Endothelial cell of umbilical vein (primary cell): ENCODE data around the gene CDC42EP4. TPM values are rescaled to one million over a fixed set of nuclear protein-coding genes. Genes with fewer than 3 reads are reported as not detected.
A peak's percentile ranks its signal among the peaks of the same experiment; 100 is the strongest.

Experiments used
- BruUV-seq: library from RNA; stranded (reverse); fragments of 400-500 nt; replicated peaks from 2 replicates; lab custom pipeline; 2021; lab: Mats Ljungman, UMichigan
- CTCF ChIA-PET: fragments of 300-600, 350-600 bp; sonication (Branson Sonifier 250); formaldehyde crosslinking; loops from one replicate; lab custom pipeline; 2021; ENCODE audit warnings: antibody characterized with exemption, inconsistent platforms; lab: Charles Lee
- POLR2A ChIA-PET: fragments of 300-600, 350-600 bp; sonication (Branson Sonifier 250); formaldehyde crosslinking; loops from one replicate; lab custom pipeline; 2021; ENCODE audit warnings: antibody characterized with exemption, inconsistent platforms; lab: Charles Lee
- DNase-seq: peaks from one replicate; pipeline ENCODE4 v3.0.0-alpha.2; 2011; ENCODE audit warnings: low read depth, low spot score
- FAIRE-seq: peaks from 2 replicates; lab custom pipeline; 2011; peaks lifted over from hg19 to GRCh38; lab: Jason Lieb, UNC
- H2AFZ ChIP-seq: 2 replicates; pipeline ENCODE4 v1.6.0; 2012; ENCODE audit warnings: low read depth, low read length, control low read depth, inconsistent platforms
- H3K27ac ChIP-seq: 2 replicates; pipeline ENCODE4 v1.5.1; 2011; ENCODE audit warnings: low read depth, mild to moderate bottlenecking, control low read depth, low read length, moderate library complexity; ENCODE audit not compliant: insufficient read depth
- H3K27me3 ChIP-seq, 2 experiments: 2 replicates each; pipeline versions ENCODE4 v1.6.0 to v1.6.1; 2011; ENCODE audit warnings: low read length in 2 of 2, mixed read lengths in 1 of 2; ENCODE audit not compliant: control insufficient read depth in 2 of 2, insufficient read depth in 2 of 2
- H3K36me3 ChIP-seq, 2 experiments: 2 replicates in 1 of 2; 3 replicates in 1 of 2; pipeline ENCODE4 v1.5.1; 2011; ENCODE audit warnings: low read length in 2 of 2, mild to moderate bottlenecking in 1 of 2, moderate library complexity in 1 of 2; ENCODE audit not compliant: control insufficient read depth in 2 of 2, insufficient read depth in 2 of 2; ENCODE audit errors: extremely low read depth in 1 of 2
- H3K4me1 ChIP-seq: 3 replicates; pipeline ENCODE4 v1.5.1; 2011; ENCODE audit warnings: mild to moderate bottlenecking, low read length; ENCODE audit not compliant: control insufficient read depth, insufficient read depth; ENCODE audit errors: extremely low read depth
- H3K4me2 ChIP-seq: 2 replicates; pipeline ENCODE4 v1.6.1; 2011; ENCODE audit warnings: low read length, control low read depth, mixed read lengths; ENCODE audit not compliant: insufficient read depth
- H3K4me3 ChIP-seq, 3 experiments: fragments of 200-600 bp in 1 of 3; sonication (generic), shearing (Covaris generic) in 1 of 3; replicated peaks in 1 of 3; 2 replicates each; pipeline ENCODE4 v1.5.1; 2011 to 2016; ENCODE audit warnings: control low read depth in 3 of 3, low read length in 3 of 3, mild to moderate bottlenecking in 2 of 3, inconsistent platforms in 1 of 3, low read depth in 1 of 3, moderate library complexity in 1 of 3; ENCODE audit not compliant: insufficient read depth in 1 of 3
- H3K79me2 ChIP-seq: 2 replicates; pipeline ENCODE4 v1.6.0; 2012; ENCODE audit warnings: low read length, inconsistent platforms; ENCODE audit not compliant: control insufficient read depth, insufficient read depth
- H3K9ac ChIP-seq: replicated peaks from 2 replicates; pipeline ENCODE3; 2011; ENCODE audit warnings: low read length, control low read depth; ENCODE audit not compliant: insufficient read depth; ENCODE audit errors: extremely low read depth
- H3K9me1 ChIP-seq: replicated peaks from 3 replicates; pipeline ENCODE4 v1.6.0; 2011; ENCODE audit warnings: mild to moderate bottlenecking, low read length; ENCODE audit not compliant: control insufficient read depth, insufficient read depth; ENCODE audit errors: extremely low read depth
- H3K9me3 ChIP-seq: replicated peaks from 2 replicates; pipeline ENCODE4 v1.5.1; 2012; ENCODE audit warnings: low read length, inconsistent platforms; ENCODE audit not compliant: control insufficient read depth, insufficient read depth
- H4K20me1 ChIP-seq: replicated peaks from 2 replicates; pipeline ENCODE3; 2011; ENCODE audit warnings: mild to moderate bottlenecking, low read length; ENCODE audit not compliant: control insufficient read depth, insufficient read depth; ENCODE audit errors: extremely low read depth
- POLR2AphosphoS5 ChIP-seq: IDR thresholded peaks from 2 replicates; pipeline ENCODE4 v1.6.1; 2012; ENCODE audit warnings: low read depth, mild to moderate bottlenecking, control low read depth, low read length, moderate library complexity; ENCODE audit not compliant: insufficient read depth
- dilution Hi-C: fragments of 300-500 bp; cut with MboI; formaldehyde crosslinking; loops from one replicate; pipeline ENCODE4 v1.15.0; 2019; ENCODE audit warnings: low sequenced_read_pairs; ENCODE audit not compliant: extremely low pct_ligation_motif_present
- intact Hi-C: fragments of 100-400 bp; cut with micrococcal nuclease; formaldehyde crosslinking; loops from one replicate; pipeline ENCODE4 v1.10.0; 2022
- polyA plus RNA-seq, 4 experiments: library from polyadenylated mRNA; depleted of rRNA in 3 of 4; stranded (reverse) in 3 of 4; unstranded in 1 of 4; fragments of >200 nt; gene quantifications; 2 replicates each; pipeline versions ENCODE4 v1.2.1 to v1.2.3, GENCODE V29; 2011 to 2012; ENCODE audit warnings: missing spikeins in 1 of 4
- total RNA-seq: library from RNA; stranded (reverse); gene quantifications from 2 replicates; pipeline ENCODE4 v1.2.3, GENCODE V29; 2021
- TF ChIP-seq, protein P1 (sequence below), 2 donors: IDR thresholded peaks; 1 replicate in 1 of 2; 2 replicates in 1 of 2; pipeline ENCODE4 v1.5.1; 2011; ENCODE audit warnings: low read length in 2 of 2, mild to moderate bottlenecking in 2 of 2, moderate library complexity in 2 of 2, control low read depth in 1 of 2, inconsistent platforms in 1 of 2, low read depth in 1 of 2; ENCODE audit not compliant: insufficient read depth in 1 of 2; ENCODE audit errors: extremely low read depth in 1 of 2

The CDC42EP4 gene
- total and polyA plus RNA-seq, 2 donors (not counting 3 experiments of a cell fraction or from before 2014, with no cell fraction given), result 11.4 to 19.6 TPM

DNA sequence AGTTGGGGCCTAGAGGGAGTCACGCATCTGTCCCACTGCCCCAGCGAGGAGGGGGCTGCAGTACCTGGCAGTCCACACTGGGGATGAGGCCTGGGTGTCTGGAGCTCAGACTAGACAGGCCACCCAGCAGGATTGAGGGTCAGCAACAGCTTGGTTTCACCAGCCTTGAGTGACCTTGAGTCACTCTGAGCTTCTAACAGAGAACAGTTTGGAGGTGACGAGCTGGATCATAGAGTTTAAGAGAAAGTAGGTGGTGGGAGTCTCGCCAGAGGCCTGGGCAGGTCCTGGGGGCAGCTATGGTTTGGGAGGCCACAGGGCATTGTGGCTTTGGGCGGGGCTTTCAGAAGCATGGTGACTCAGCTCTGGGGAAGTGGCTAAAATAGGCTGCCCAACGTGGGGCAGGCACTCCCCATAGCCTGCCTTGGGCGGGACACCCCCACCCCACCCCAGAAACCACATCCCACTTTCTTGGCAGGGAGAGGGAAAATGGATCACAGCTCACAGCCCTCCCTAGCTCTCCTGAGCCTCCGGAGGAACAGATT lies 20.5 kb downstream of the CDC42EP4 start:
- Histone ChIP-seq H3K36me3 (no peaks in the 10 kb centered on the region), H3K9me3 (no peaks in the 10 kb centered on the region), H3K79me2 (peaks cover 56% of the 10 kb centered on the region), H3K27ac (peak overlapping the region; percentile 79), H2AFZ (no peak overlapping the region), H3K27me3 (no peaks in the 10 kb centered on the region), H3K9ac (peak overlapping the region; percentile 30), H3K4me1 (peaks cover 25% of the 10 kb centered on the region), H4K20me1 (no peaks in the 10 kb centered on the region), H3K9me1 (no peaks in the 10 kb centered on the region), H3K4me2 (peak overlapping the region; percentile 9), H3K4me3 (no peak overlapping the region)
- intact Hi-C loops, result loop anchor here (5.0 kb wide), 1 partner anchor 59 kb away; a partner anchor contains a TSS
- peak; percentile 18 for DNase-seq
- dilution Hi-C loops, result no loop called here
- TF ChIP-seq POLR2AphosphoS5, result peak; percentile 14
- TF ChIP-seq, protein P1, sequence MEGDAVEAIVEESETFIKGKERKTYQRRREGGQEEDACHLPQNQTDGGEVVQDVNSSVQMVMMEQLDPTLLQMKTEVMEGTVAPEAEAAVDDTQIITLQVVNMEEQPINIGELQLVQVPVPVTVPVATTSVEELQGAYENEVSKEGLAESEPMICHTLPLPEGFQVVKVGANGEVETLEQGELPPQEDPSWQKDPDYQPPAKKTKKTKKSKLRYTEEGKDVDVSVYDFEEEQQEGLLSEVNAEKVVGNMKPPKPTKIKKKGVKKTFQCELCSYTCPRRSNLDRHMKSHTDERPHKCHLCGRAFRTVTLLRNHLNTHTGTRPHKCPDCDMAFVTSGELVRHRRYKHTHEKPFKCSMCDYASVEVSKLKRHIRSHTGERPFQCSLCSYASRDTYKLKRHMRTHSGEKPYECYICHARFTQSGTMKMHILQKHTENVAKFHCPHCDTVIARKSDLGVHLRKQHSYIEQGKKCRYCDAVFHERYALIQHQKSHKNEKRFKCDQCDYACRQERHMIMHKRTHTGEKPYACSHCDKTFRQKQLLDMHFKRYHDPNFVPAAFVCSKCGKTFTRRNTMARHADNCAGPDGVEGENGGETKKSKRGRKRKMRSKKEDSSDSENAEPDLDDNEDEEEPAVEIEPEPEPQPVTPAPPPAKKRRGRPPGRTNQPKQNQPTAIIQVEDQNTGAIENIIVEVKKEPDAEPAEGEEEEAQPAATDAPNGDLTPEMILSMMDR (IDR thresholded peaks at IDR 0.05; ENCODE audit: extremely low read depth in 1 of 2, insufficient read depth in 1 of 2, low read depth in 1 of 2, low read length in 2 of 2), result no peak
- BruUV-seq, result no TSS peak
- peak; percentile 84 for FAIRE-seq
- POLR2A ChIA-PET, result interaction anchor here (0.5 kb wide), 1 partner anchor 57 kb away, joined by 3 read pairs; no protein-coding TSS in a partner anchor
- CTCF ChIA-PET, result interaction anchor here (1.0 to 3.3 kb wide), 8 partner anchors 10 to 734 kb away, joined by 3 to 17 read pairs (median 4); partner anchors contain the start of gene CDC42EP4
